ENCODE measurements around the gene FLG. TPM values are rescaled to one million over a fixed set of nuclear protein-coding genes. Genes with fewer than 3 reads are reported as not detected.

FLG gene
- total RNA-seq (ENCODE audit: unreplicated experiment) = not detected
- long read RNA-seq = 0 reads

DNA sequence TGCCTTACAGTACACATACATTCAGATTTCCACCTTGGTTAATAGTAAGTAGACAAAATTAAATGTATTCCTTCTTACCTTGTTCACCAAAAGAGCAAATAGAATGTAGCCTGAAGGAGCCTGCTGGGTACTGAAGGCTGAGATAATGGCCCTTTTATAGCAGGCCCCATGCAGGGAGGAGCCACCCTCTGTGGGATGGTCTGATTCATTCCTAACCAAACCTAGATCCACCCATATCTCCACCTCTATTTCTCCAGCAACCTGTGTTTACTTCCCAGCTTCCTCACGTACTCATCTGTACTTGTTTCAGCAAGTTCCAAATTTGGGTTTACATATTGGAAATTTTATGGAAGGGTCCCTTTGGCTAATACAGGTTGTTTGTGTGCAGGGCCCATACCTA is at the start of gene FLG:
Gene FLG (minus strand): TSS at position 129 of the 400 bp plus-strand sequence. CDS start 9,783 bp downstream, outside the sequence.
- H3K4me3 Mint-ChIP-seq (ENCODE audit: unreplicated experiment) = no peak within 1 kb of the TSS
- DNase-seq (ENCODE audit: low spot score) = no peak
- H3K27me3 Mint-ChIP-seq (ENCODE audit: unreplicated experiment) = no peaks in the 10 kb centered on the region
- no peaks in the 10 kb centered on the region for H3K9me3 Mint-ChIP-seq (ENCODE audit: unreplicated experiment)
- no peak within 1 kb of the TSS for H3K27ac Mint-ChIP-seq (ENCODE audit: unreplicated experiment)
- no peaks in the 10 kb centered on the region for H3K36me3 Mint-ChIP-seq (ENCODE audit: low read depth, unreplicated experiment)
- H3K4me1 Mint-ChIP-seq (ENCODE audit: unreplicated experiment) = no peaks in the 10 kb centered on the region
- TF ChIP-seq CTCF (IDR thresholded peaks at IDR 0.05; ENCODE audit: unreplicated experiment) = no peak

DNA sequence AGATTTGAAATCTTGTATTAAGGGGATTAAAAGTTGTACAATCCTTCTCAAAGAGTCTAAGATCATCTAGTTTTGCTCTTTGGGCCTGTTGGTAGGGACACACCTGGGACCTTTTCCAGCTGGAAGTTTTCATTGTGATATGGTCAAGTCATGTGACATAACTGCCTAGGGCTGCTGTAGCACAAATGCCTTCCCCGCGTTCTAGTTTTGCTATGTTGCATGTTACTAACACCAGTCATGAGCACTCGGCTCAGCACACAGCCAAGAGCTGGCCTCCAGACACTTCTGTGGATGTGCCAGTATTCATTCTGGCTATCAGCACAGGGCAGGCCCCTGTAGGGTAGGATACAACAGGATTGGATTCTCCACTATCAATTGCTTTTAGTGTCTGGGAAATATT is 49.4 kb upstream of the FLG start:
- Mint-ChIP-seq H3K27me3 (ENCODE audit: unreplicated experiment) (no peaks in the 10 kb centered on the region), H3K4me3 (ENCODE audit: unreplicated experiment) (no peak overlapping the region), H3K36me3 (ENCODE audit: low read depth, unreplicated experiment) (no peaks in the 10 kb centered on the region), H3K4me1 (ENCODE audit: unreplicated experiment) (no peaks in the 10 kb centered on the region), H3K9me3 (ENCODE audit: unreplicated experiment) (no peaks in the 10 kb centered on the region), H3K27ac (ENCODE audit: unreplicated experiment) (no peak overlapping the region)
- TF ChIP-seq CTCF (IDR thresholded peaks at IDR 0.05; ENCODE audit: unreplicated experiment) = no peak
- DNase-seq (ENCODE audit: low spot score) = no peak

- Mint-ChIP-seq H3K27ac (ENCODE audit: unreplicated experiment) (no peak overlapping the region), H3K4me1 (ENCODE audit: unreplicated experiment) (no peaks in the 10 kb centered on the region), H3K27me3 (ENCODE audit: unreplicated experiment) (no peaks in the 10 kb centered on the region), H3K9me3 (ENCODE audit: unreplicated experiment) (no peaks in the 10 kb centered on the region), H3K36me3 (ENCODE audit: low read depth, unreplicated experiment) (no peaks in the 10 kb centered on the region), H3K4me3 (ENCODE audit: unreplicated experiment) (no peak overlapping the region)
- DNase-seq (ENCODE audit: low spot score) = no peak
- no peak for TF ChIP-seq CTCF (IDR thresholded peaks at IDR 0.05; ENCODE audit: unreplicated experiment)
These were observed 47.6 kb upstream of the FLG start for GRCh38 chr1:152372672-152373071.

GRCh38 chr1:152367436-152367835 is 42.4 kb upstream of the FLG start:
- no peak for TF ChIP-seq CTCF (IDR thresholded peaks at IDR 0.05; ENCODE audit: unreplicated experiment)
- no peaks in the 10 kb centered on the region for H3K27me3 Mint-ChIP-seq (ENCODE audit: unreplicated experiment)
- H3K27ac Mint-ChIP-seq (ENCODE audit: unreplicated experiment) = no peak overlapping the region
- H3K4me1 Mint-ChIP-seq (ENCODE audit: unreplicated experiment) = no peaks in the 10 kb centered on the region
- H3K9me3 Mint-ChIP-seq (ENCODE audit: unreplicated experiment) = no peaks in the 10 kb centered on the region
- no peak overlapping the region for H3K4me3 Mint-ChIP-seq (ENCODE audit: unreplicated experiment)
- DNase-seq (ENCODE audit: low spot score) = no peak
- H3K36me3 Mint-ChIP-seq (ENCODE audit: low read depth, unreplicated experiment) = no peaks in the 10 kb centered on the region

- no peak for TF ChIP-seq CTCF (IDR thresholded peaks at IDR 0.05; ENCODE audit: unreplicated experiment)
- Mint-ChIP-seq H3K9me3 (ENCODE audit: unreplicated experiment) (no peaks in the 10 kb centered on the region), H3K27ac (ENCODE audit: unreplicated experiment) (no peak within 1 kb of the TSS), H3K36me3 (ENCODE audit: low read depth, unreplicated experiment) (no peaks in the 10 kb centered on the region), H3K4me3 (ENCODE audit: unreplicated experiment) (no peak within 1 kb of the TSS), H3K4me1 (ENCODE audit: unreplicated experiment) (no peaks in the 10 kb centered on the region), H3K27me3 (ENCODE audit: unreplicated experiment) (peaks cover 3% of the 10 kb centered on the region)
- no peak for DNase-seq (ENCODE audit: low spot score)
These were observed 34.9 kb upstream of the FLG start, which contains the start of gene FLG2 for GRCh38 chr1:152359906-152360305. Gene FLG2, minus strand, starts transcription at chr1:152360006. Its CDS starts 1,122 bp downstream, at chr1:152358884.
